ENCODE data around the gene ZNRF4.

The ZNRF4 gene

GRCh38 chr19:5478925-5479588 lies 23.8 kb downstream of the ZNRF4 start:
- Histone ChIP-seq H3K4me3 (ENCODE audit: low read length) (no peak overlapping the region), H3K4me1 (ENCODE audit: low read length) (no peaks in the 10 kb centered on the region), H3K27me3 (ENCODE audit: low read depth, low read length) (no peaks in the 10 kb centered on the region), H3K79me2 (ENCODE audit: low read length) (no peaks in the 10 kb centered on the region), H4K20me1 (ENCODE audit: insufficient read depth, low read length) (no peaks in the 10 kb centered on the region), H3K9ac (ENCODE audit: low read length) (no peak overlapping the region), H3K27ac (ENCODE audit: low read length) (no peak overlapping the region), H2AFZ (ENCODE audit: low read depth, low read length) (no peak overlapping the region), H3K9me3 (ENCODE audit: insufficient read depth, low read length) (0 out of 2 replicates have a peak, but pooled peaks cover 6% of the 10 kb centered on the region), H3K4me2 (ENCODE audit: low read length) (no peak overlapping the region), H3K36me3 (replicated peaks; ENCODE audit: low read depth, low read length) (no peaks in the 10 kb centered on the region)
- TF ChIP-seq EZH2phosphoT487 (IDR thresholded peaks at IDR 0.05; ENCODE audit: low read depth), result no peak
- TF ChIP-seq CTCF (IDR thresholded peaks at IDR 0.05; ENCODE audit: low read depth, low read length), result no peak

GRCh38 chr19:5479958-5480357 lies 24.7 kb downstream of the ZNRF4 start:
- 0 out of 2 replicates have a peak, but pooled peaks cover 6% of the 10 kb centered on the region for H3K9me3 ChIP-seq (ENCODE audit: insufficient read depth, low read length)
- H3K36me3 ChIP-seq (replicated peaks; ENCODE audit: low read depth, low read length), result no peaks in the 10 kb centered on the region
- H3K27ac ChIP-seq (ENCODE audit: low read length), result no peak overlapping the region
- H3K4me3 ChIP-seq (ENCODE audit: low read length), result no peak overlapping the region
- H4K20me1 ChIP-seq (ENCODE audit: insufficient read depth, low read length), result no peaks in the 10 kb centered on the region
- no peak overlapping the region for H3K9ac ChIP-seq (ENCODE audit: low read length)
- H3K4me1 ChIP-seq (ENCODE audit: low read length), result no peaks in the 10 kb centered on the region
- TF ChIP-seq EZH2phosphoT487 (IDR thresholded peaks at IDR 0.05; ENCODE audit: low read depth), result no peak
- no peak for TF ChIP-seq CTCF (IDR thresholded peaks at IDR 0.05; ENCODE audit: low read depth, low read length)
- peaks cover 5% of the 10 kb centered on the region; the same call in 1 of the 2 replicates for H3K27me3 ChIP-seq (ENCODE audit: low read depth, low read length)
- no peaks in the 10 kb centered on the region for H3K79me2 ChIP-seq (ENCODE audit: low read length)
- H2AFZ ChIP-seq (ENCODE audit: low read depth, low read length), result no peak overlapping the region
- H3K4me2 ChIP-seq (ENCODE audit: low read length), result no peak overlapping the region

GRCh38 chr19:5480427-5480836 lies 25.2 kb downstream of the ZNRF4 start:
- Histone ChIP-seq H3K27ac (ENCODE audit: low read length) (no peak overlapping the region), H3K4me2 (ENCODE audit: low read length) (no peak overlapping the region), H3K79me2 (ENCODE audit: low read length) (no peaks in the 10 kb centered on the region), H4K20me1 (ENCODE audit: insufficient read depth, low read length) (no peaks in the 10 kb centered on the region), H2AFZ (ENCODE audit: low read depth, low read length) (no peak overlapping the region), H3K4me3 (ENCODE audit: low read length) (no peak overlapping the region), H3K27me3 (ENCODE audit: low read depth, low read length) (peaks cover 10% of the 10 kb centered on the region; the same call in 1 of the 2 replicates), H3K9ac (ENCODE audit: low read length) (no peak overlapping the region), H3K36me3 (replicated peaks; ENCODE audit: low read depth, low read length) (no peaks in the 10 kb centered on the region), H3K9me3 (ENCODE audit: insufficient read depth, low read length) (0 out of 2 replicates have a peak, but pooled peaks cover 6% of the 10 kb centered on the region), H3K4me1 (ENCODE audit: low read length) (no peaks in the 10 kb centered on the region)
- TF ChIP-seq EZH2phosphoT487 (IDR thresholded peaks at IDR 0.05; ENCODE audit: low read depth) (no peak), CTCF (IDR thresholded peaks at IDR 0.05; ENCODE audit: low read depth, low read length) (peak; percentile 56)

- TF ChIP-seq CTCF (IDR thresholded peaks at IDR 0.05; ENCODE audit: low read depth, low read length) (no peak), EZH2phosphoT487 (IDR thresholded peaks at IDR 0.05; ENCODE audit: low read depth) (no peak)
- no peak overlapping the region for H3K4me2 ChIP-seq (ENCODE audit: low read length)
- peaks cover 10% of the 10 kb centered on the region; the same call in 1 of the 2 replicates for H3K27me3 ChIP-seq (ENCODE audit: low read depth, low read length)
These were observed 26.7 kb downstream of the ZNRF4 start for GRCh38 chr19:5481957-5482356.

More at GRCh38 chr19:5481957-5482356, 26.7 kb downstream of the ZNRF4 start:
- Histone ChIP-seq H3K36me3 (replicated peaks; ENCODE audit: low read depth, low read length) (no peaks in the 10 kb centered on the region), H3K4me1 (ENCODE audit: low read length) (no peaks in the 10 kb centered on the region), H2AFZ (ENCODE audit: low read depth, low read length) (no peak overlapping the region), H4K20me1 (ENCODE audit: insufficient read depth, low read length) (no peaks in the 10 kb centered on the region), H3K9ac (ENCODE audit: low read length) (no peak overlapping the region), H3K27ac (ENCODE audit: low read length) (no peak overlapping the region), H3K9me3 (ENCODE audit: insufficient read depth, low read length) (0 out of 2 replicates have a peak, but pooled peaks cover 6% of the 10 kb centered on the region), H3K79me2 (ENCODE audit: low read length) (no peaks in the 10 kb centered on the region), H3K4me3 (ENCODE audit: low read length) (no peak overlapping the region)

All from OCI-LY3 (cell line).